Caco-2 (cell line): Measurements from ENCODE around the gene CHRDL1. TPM values are rescaled to one million over a fixed set of nuclear protein-coding genes. Genes with fewer than 3 reads are reported as not detected.

Experiments
- BruUV-seq: library from RNA; stranded (reverse); fragments of 400-500 nt; replicated peaks from 2 replicates; lab custom pipeline; 2021; lab: Mats Ljungman, UMichigan
- CTCF ChIA-PET: fragments of 300-600 bp; sonication (Branson Sonifier 250); formaldehyde crosslinking; loops from one replicate; lab custom pipeline; 2022; ENCODE audit warnings: antibody characterized with exemption; lab: Charles Lee
- POLR2A ChIA-PET: fragments of 300-600 bp; sonication (Branson Sonifier 250); formaldehyde crosslinking; loops from one replicate; lab custom pipeline; 2022; ENCODE audit warnings: antibody characterized with exemption; lab: Charles Lee
- DNase-seq, 2 experiments: peaks; one replicate each; pipeline versions ENCODE4 v3.0.0 to v3.0.0-alpha.2; 2020 to 2022
- H3K27me3 ChIP-seq: replicated peaks from 2 replicates; pipeline ENCODE4 v1.6.0; 2011; ENCODE audit warnings: low read length; ENCODE audit not compliant: control insufficient read depth, insufficient read depth
- H3K36me3 ChIP-seq: 2 replicates; pipeline ENCODE4 v1.5.1; 2011; ENCODE audit warnings: low read length; ENCODE audit not compliant: control insufficient read depth, insufficient read depth
- H3K4me1 ChIP-seq: fragments of 250-450 bp; sonication (Bioruptor Pico); 2 replicates; pipeline ENCODE4 v1.5.1; 2020; ENCODE audit warnings: mild to moderate bottlenecking
- H3K4me3 ChIP-seq: 2 replicates; pipeline ENCODE4 v1.5.1; 2011; ENCODE audit warnings: low read depth, mild to moderate bottlenecking, control low read depth, low read length
- H3K9me3 ChIP-seq: fragments of 250-450 bp; sonication (Bioruptor Pico); 2 replicates; pipeline ENCODE4 v1.5.1; 2020; ENCODE audit warnings: mild to moderate bottlenecking, moderate library complexity
- H3K27ac Mint-ChIP-seq: one replicate; pipeline ENCODE4 v1.8.0; 2022; ENCODE audit warnings: mixed read lengths; ENCODE audit not compliant: unreplicated experiment
- H3K27me3 Mint-ChIP-seq: one replicate; pipeline ENCODE4 v1.8.0; 2022; ENCODE audit warnings: mixed read lengths; ENCODE audit not compliant: insufficient read depth, unreplicated experiment
- H3K36me3 Mint-ChIP-seq: one replicate; pipeline ENCODE4 v1.8.0; 2022; ENCODE audit warnings: mild to moderate bottlenecking, mixed read lengths; ENCODE audit not compliant: insufficient read depth, unreplicated experiment
- H3K4me1 Mint-ChIP-seq: one replicate; pipeline ENCODE4 v1.8.0; 2022; ENCODE audit warnings: low read depth, mixed read lengths; ENCODE audit not compliant: unreplicated experiment
- H3K4me3 Mint-ChIP-seq: one replicate; pipeline ENCODE4 v1.8.0; 2022; ENCODE audit warnings: mild to moderate bottlenecking, moderate library complexity, mixed read lengths; ENCODE audit not compliant: unreplicated experiment
- H3K9me3 Mint-ChIP-seq: one replicate; pipeline ENCODE4 v1.8.0; 2022; ENCODE audit warnings: mixed read lengths; ENCODE audit not compliant: unreplicated experiment
- intact Hi-C: fragments of 100-400 bp; cut with micrococcal nuclease; formaldehyde crosslinking; loops from one replicate; pipeline ENCODE4 v1.10.0; 2022; ENCODE audit not compliant: unreplicated experiment
- total RNA-seq: library from RNA; stranded (reverse); gene quantifications from 2 replicates; pipeline ENCODE4 v1.2.3, GENCODE V29; 2022
- TF ChIP-seq, protein P1 (sequence below), 2 experiments: fragments of 200-600 bp in 1 of 2; IDR thresholded peaks; 1 replicate in 1 of 2; 2 replicates in 1 of 2; pipeline versions ENCODE4 v1.5.1 to v1.8.0; 2011 to 2022; ENCODE audit warnings: antibody characterized with exemption in 1 of 2, control low read depth in 1 of 2, inconsistent platforms in 1 of 2, low read depth in 1 of 2, low read length in 1 of 2, mild to moderate bottlenecking in 1 of 2, moderate library complexity in 1 of 2; ENCODE audit not compliant: insufficient read depth in 1 of 2, severe bottlenecking in 1 of 2, unreplicated experiment in 1 of 2

Gene CHRDL1
- total RNA-seq, 1 experiment from 2014 or later, result not detected

DNA sequence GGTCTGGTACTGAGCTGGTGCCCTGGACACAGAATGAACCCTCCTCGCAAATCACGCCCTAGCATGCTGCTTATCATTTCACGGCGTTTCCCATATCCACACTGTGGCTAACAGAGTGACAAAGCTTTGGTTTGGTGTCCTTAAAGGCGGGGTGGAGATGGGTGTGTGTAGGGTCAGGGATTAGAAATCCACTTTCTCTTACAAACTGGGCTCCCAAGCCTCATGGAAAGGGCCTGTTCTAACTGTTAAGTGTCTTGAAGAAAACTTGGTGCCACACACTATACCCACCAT, 735 bp upstream of the CHRDL1 start:
- H3K36me3 Mint-ChIP-seq, result no peaks in the 10 kb centered on the region

DNA sequence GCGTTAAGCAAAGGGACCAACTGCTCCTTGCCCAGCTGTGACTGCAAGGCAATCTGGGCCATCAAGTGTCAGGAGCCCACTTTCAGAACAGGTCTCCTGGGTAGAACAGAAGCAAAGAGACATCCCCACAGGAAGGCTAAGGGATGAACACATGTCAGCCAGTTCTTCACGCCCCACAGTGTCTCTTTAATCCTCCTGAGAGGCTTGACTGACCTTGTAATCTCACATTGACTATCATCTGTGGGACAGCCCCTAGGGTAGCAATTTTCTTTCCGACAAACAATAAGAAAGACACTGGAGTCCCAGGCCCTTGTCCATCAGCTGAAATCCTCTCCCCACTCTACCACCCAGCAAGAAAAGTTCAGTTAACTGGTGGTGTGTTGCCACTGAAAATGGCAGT, 1.0 kb downstream of the CHRDL1 start:
- no peaks in the 10 kb centered on the region for H3K4me1 Mint-ChIP-seq
- intact Hi-C loops, result no loop called here
- no peak overlapping the region for H3K27ac Mint-ChIP-seq
- TF ChIP-seq, protein P1, sequence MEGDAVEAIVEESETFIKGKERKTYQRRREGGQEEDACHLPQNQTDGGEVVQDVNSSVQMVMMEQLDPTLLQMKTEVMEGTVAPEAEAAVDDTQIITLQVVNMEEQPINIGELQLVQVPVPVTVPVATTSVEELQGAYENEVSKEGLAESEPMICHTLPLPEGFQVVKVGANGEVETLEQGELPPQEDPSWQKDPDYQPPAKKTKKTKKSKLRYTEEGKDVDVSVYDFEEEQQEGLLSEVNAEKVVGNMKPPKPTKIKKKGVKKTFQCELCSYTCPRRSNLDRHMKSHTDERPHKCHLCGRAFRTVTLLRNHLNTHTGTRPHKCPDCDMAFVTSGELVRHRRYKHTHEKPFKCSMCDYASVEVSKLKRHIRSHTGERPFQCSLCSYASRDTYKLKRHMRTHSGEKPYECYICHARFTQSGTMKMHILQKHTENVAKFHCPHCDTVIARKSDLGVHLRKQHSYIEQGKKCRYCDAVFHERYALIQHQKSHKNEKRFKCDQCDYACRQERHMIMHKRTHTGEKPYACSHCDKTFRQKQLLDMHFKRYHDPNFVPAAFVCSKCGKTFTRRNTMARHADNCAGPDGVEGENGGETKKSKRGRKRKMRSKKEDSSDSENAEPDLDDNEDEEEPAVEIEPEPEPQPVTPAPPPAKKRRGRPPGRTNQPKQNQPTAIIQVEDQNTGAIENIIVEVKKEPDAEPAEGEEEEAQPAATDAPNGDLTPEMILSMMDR (IDR thresholded peaks at IDR 0.05; ENCODE audit: insufficient read depth in 1 of 2, low read depth in 1 of 2, low read length in 1 of 2, severe bottlenecking in 1 of 2, unreplicated experiment in 1 of 2), result no peak
- no peaks in the 10 kb centered on the region for H3K9me3 ChIP-seq
- H3K4me3 ChIP-seq, result no peak overlapping the region
- H3K36me3 Mint-ChIP-seq, result no peaks in the 10 kb centered on the region
- BruUV-seq, result no TSS peak
- H3K4me3 Mint-ChIP-seq, result no peak overlapping the region
- POLR2A ChIA-PET, result no interaction called here
- H3K36me3 ChIP-seq, result no peaks in the 10 kb centered on the region
- H3K4me1 ChIP-seq, result no peaks in the 10 kb centered on the region
- no peak for DNase-seq
- no peaks in the 10 kb centered on the region for H3K27me3 ChIP-seq
- H3K9me3 Mint-ChIP-seq, result no peaks in the 10 kb centered on the region
- CTCF ChIA-PET, result no interaction called here
- no peaks in the 10 kb centered on the region for H3K27me3 Mint-ChIP-seq

More for the DNA sequence above, 735 bp upstream of the CHRDL1 start:
- H3K27me3 ChIP-seq, result no peaks in the 10 kb centered on the region
- TF ChIP-seq, protein P1 (IDR thresholded peaks at IDR 0.05; ENCODE audit: insufficient read depth in 1 of 2, low read depth in 1 of 2, low read length in 1 of 2, severe bottlenecking in 1 of 2, unreplicated experiment in 1 of 2), result no peak
- no peak overlapping the region for H3K27ac Mint-ChIP-seq
- CTCF ChIA-PET, result no interaction called here
- no TSS peak for BruUV-seq
- no peak overlapping the region for H3K4me3 Mint-ChIP-seq
- no peaks in the 10 kb centered on the region for H3K4me1 Mint-ChIP-seq
- H3K9me3 ChIP-seq, result no peaks in the 10 kb centered on the region
- no peaks in the 10 kb centered on the region for H3K4me1 ChIP-seq
- no peak overlapping the region for H3K4me3 ChIP-seq
- POLR2A ChIA-PET, result no interaction called here
- H3K36me3 ChIP-seq, result no peaks in the 10 kb centered on the region
- intact Hi-C loops, result no loop called here
- no peak for DNase-seq
- no peaks in the 10 kb centered on the region for H3K9me3 Mint-ChIP-seq
- H3K27me3 Mint-ChIP-seq, result no peaks in the 10 kb centered on the region

- H3K36me3 Mint-ChIP-seq, result no peaks in the 10 kb centered on the region
- H3K4me3 Mint-ChIP-seq, result no peak overlapping the region
- POLR2A ChIA-PET, result no interaction called here
- TF ChIP-seq, protein P1 (IDR thresholded peaks at IDR 0.05; ENCODE audit: insufficient read depth in 1 of 2, low read depth in 1 of 2, low read length in 1 of 2, severe bottlenecking in 1 of 2, unreplicated experiment in 1 of 2), result no peak
- intact Hi-C loops, result no loop called here
- Histone ChIP-seq H3K9me3 (no peaks in the 10 kb centered on the region), H3K4me3 (no peak overlapping the region), H3K36me3 (no peaks in the 10 kb centered on the region), H3K27me3 (no peaks in the 10 kb centered on the region), H3K4me1 (no peaks in the 10 kb centered on the region)
- H3K27ac Mint-ChIP-seq, result no peak overlapping the region
- no peaks in the 10 kb centered on the region for H3K9me3 Mint-ChIP-seq
- H3K27me3 Mint-ChIP-seq, result no peaks in the 10 kb centered on the region
- CTCF ChIA-PET, result no interaction called here
- H3K4me1 Mint-ChIP-seq, result no peaks in the 10 kb centered on the region
- no peak for DNase-seq
- no TSS peak for BruUV-seq
Measured at GRCh38 chrX:110791071-110791470, 4.5 kb downstream of the CHRDL1 start.
